ENCODE results near the gene SLC22A7. TPM values are rescaled to one million over a fixed set of nuclear protein-coding genes. Genes with fewer than 3 reads are reported as not detected.

SLC22A7 gene
- total and polyA plus RNA-seq, 4 experiments from 2014 or later = not detected

DNA sequence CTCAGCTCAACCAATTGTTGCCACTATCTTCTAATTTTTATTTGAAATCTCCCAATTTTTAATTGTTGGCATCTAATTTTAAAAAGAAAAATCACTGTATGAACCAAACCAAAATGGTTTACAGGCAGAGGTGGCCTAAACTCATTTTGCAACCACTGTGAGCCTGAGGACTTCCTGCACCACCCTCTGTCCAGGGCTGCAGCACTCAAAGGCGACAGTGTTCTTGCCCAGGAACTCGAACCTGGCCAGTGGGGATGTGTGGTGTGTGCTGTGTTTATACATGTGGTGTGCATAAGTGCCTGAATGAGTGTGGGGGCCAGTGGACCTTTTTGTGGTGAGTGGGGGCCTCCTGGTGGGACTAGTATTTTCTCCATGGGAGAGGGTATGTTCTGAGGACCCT, 24.4 kb upstream of the SLC22A7 start:
- POLR2A ChIA-PET (ENCODE audit: partially characterized antibody) = no interaction called here
- H3K36me3 Mint-ChIP-seq = no peaks in the 10 kb centered on the region
- H3K27ac Mint-ChIP-seq = peak overlapping the region in 2 of 7 donors; percentile 24 to 40
- no peaks in the 10 kb centered on the region for H3K9me3 Mint-ChIP-seq
- Histone ChIP-seq H3K27me3 (ENCODE audit: insufficient read depth, low read length) (peaks cover 12% of the 10 kb centered on the region), H3K36me3 (ENCODE audit: insufficient read depth, low read length) (no peaks in the 10 kb centered on the region), H3K4me1 (ENCODE audit: insufficient read depth, low read length) (peaks cover 29% of the 10 kb centered on the region), H3K4me3 (ENCODE audit: low read length in 2 of 2) (no peak overlapping the region), H3K27ac (ENCODE audit: low read depth, low read length) (no peak overlapping the region), H3K9me3 (ENCODE audit: control insufficient read depth in 1 of 2, low read length in 2 of 2) (no peaks in the 10 kb centered on the region)
- CTCF ChIA-PET (ENCODE audit: partially characterized antibody) = interaction anchor here (1.0 kb wide), 1 partner anchor 125 kb away, joined by 3 read pairs; no protein-coding TSS in a partner anchor
- no peak for DNase-seq
- peaks cover 2 to 14% of the 10 kb centered on the region in 2 donors for H3K27me3 Mint-ChIP-seq
- peaks cover 8 to 16% (median 13%) of the 10 kb centered on the region in 4 donors for H3K4me1 Mint-ChIP-seq
- intact Hi-C loops (cut with micrococcal nuclease) = no loop called here
- peak overlapping the region in 3 of 8 donors; percentile 62 to 74 (median 63) for H3K4me3 Mint-ChIP-seq

DNA sequence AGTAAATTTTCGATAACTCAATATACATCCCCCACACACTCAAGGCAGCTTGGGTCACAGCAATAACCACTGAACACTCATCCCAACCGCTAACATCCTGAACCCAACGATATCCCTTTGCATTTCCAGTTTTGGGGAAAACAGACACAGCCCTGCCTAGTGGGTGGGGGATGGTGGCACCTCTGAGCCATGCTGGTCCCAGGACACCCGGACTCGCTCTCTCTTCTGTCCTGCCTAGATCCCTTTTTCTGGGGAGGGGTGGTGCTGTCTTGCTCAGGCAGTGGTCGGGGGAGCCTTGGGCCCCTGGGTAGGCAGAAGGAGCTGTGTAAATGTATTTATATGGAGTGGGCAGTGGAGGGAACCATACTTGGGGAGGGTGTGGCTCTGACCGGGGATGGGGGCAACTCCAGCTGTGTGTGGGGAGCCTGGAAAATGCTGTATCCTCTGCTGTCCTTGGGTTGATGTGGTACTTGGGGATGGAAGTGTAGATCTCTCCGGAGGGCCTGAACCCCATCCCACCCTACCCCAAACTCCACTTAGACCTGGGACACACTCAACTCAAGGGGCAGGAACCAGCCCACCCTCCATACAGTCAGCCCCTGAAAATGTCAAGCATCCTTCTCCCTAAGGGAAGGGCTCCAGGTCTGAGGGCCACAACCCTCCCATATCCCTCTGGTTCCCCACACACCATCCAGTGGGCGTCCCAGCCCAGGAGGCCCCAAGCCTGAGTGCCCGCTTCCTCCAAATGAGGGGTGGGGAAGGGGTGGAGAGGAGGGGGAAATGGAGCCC, 23.7 kb upstream of the SLC22A7 start:
- no peaks in the 10 kb centered on the region for H3K9me3 Mint-ChIP-seq
- H3K9me3 ChIP-seq (ENCODE audit: control insufficient read depth in 1 of 2, low read length in 2 of 2) = no peaks in the 10 kb centered on the region
- H3K27me3 ChIP-seq (ENCODE audit: insufficient read depth, low read length) = peaks cover 12% of the 10 kb centered on the region
- H3K27ac ChIP-seq (ENCODE audit: low read depth, low read length) = no peak overlapping the region
- intact Hi-C loops (cut with micrococcal nuclease) = no loop called here
- H3K4me3 Mint-ChIP-seq = peak overlapping the region; percentile 71 to 80 (median 72)
- peaks cover 24% of the 10 kb centered on the region for H3K4me1 ChIP-seq (ENCODE audit: insufficient read depth, low read length)
- H3K4me1 Mint-ChIP-seq = peaks cover 6 to 11% (median 9%) of the 10 kb centered on the region in 4 donors
- CTCF ChIA-PET (ENCODE audit: partially characterized antibody) = no interaction called here
- H3K27me3 Mint-ChIP-seq = peaks cover 2 to 14% of the 10 kb centered on the region in 2 donors
- no peak for DNase-seq
- no peak overlapping the region for H3K4me3 ChIP-seq (ENCODE audit: low read length in 2 of 2)
- peak overlapping the region in 3 of 7 donors; percentile 40 to 65 (median 42) for H3K27ac Mint-ChIP-seq
- H3K36me3 ChIP-seq (ENCODE audit: insufficient read depth, low read length) = no peaks in the 10 kb centered on the region
- no peaks in the 10 kb centered on the region for H3K36me3 Mint-ChIP-seq
- POLR2A ChIA-PET (ENCODE audit: partially characterized antibody) = no interaction called here

DNA sequence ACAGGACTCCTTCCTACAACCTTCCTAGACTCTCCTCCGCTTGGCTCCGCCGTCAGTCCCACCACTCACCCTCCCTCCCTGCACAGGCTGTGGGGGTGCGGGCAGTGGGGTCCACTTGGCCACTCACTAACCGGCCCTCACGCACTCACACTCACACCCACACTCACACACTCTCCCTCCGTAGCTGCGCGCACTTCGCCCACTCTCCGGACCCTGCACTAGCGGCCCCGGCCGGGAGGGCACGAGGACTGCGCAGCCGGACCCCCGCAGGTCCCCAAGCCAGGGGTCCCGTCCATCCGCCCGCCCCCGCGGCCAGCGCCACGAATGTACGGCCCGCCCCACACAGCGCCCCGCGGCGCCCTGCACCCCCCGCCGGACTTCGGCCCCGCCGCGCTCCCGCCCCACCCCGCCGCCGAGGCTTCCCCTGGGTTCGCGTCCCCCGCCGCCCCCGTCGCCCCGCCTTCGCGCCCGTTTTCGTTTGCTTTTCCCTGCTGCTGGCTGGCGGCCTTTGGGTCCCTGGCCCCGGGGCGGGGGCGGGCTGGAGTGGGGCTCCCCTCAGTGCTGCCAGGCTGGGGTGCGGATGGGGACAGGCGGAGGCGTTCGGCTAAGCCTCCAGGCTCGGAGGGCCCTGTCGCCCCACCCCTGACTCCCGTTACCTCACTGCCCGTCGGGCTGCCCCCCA, 23.0 kb upstream of the SLC22A7 start:
- Histone ChIP-seq H3K27ac (ENCODE audit: low read depth, low read length) (no peak overlapping the region), H3K4me1 (ENCODE audit: insufficient read depth, low read length) (peaks cover 19% of the 10 kb centered on the region), H3K9me3 (ENCODE audit: control insufficient read depth in 1 of 2, low read length in 2 of 2) (no peaks in the 10 kb centered on the region), H3K27me3 (ENCODE audit: insufficient read depth, low read length) (peaks cover 12% of the 10 kb centered on the region), H3K36me3 (ENCODE audit: insufficient read depth, low read length) (no peaks in the 10 kb centered on the region), H3K4me3 (ENCODE audit: low read length in 2 of 2) (peak overlapping the region in 1 of 2 donors; percentile 51)
- Mint-ChIP-seq H3K27ac (peak overlapping the region in 1 of 7 donors; percentile 76), H3K36me3 (no peaks in the 10 kb centered on the region), H3K27me3 (peaks cover 2 to 14% of the 10 kb centered on the region in 2 donors), H3K9me3 (no peaks in the 10 kb centered on the region), H3K4me3 (peak overlapping the region; percentile 71 to 93 (median 82)), H3K4me1 (peaks cover 6 to 9% (median 7%) of the 10 kb centered on the region in 4 donors)
- ChIA-PET POLR2A (ENCODE audit: partially characterized antibody) (interaction anchor here (0.8 kb wide), 1 partner anchor 94 kb away, joined by 3 read pairs; the partner anchor contains the start of gene ZNF318), CTCF (ENCODE audit: partially characterized antibody) (no interaction called here)
- intact Hi-C loops (cut with micrococcal nuclease) = no loop called here
- DNase-seq = peak in 4 of 5 donors; percentile 18 to 52 (median 22)

DNA sequence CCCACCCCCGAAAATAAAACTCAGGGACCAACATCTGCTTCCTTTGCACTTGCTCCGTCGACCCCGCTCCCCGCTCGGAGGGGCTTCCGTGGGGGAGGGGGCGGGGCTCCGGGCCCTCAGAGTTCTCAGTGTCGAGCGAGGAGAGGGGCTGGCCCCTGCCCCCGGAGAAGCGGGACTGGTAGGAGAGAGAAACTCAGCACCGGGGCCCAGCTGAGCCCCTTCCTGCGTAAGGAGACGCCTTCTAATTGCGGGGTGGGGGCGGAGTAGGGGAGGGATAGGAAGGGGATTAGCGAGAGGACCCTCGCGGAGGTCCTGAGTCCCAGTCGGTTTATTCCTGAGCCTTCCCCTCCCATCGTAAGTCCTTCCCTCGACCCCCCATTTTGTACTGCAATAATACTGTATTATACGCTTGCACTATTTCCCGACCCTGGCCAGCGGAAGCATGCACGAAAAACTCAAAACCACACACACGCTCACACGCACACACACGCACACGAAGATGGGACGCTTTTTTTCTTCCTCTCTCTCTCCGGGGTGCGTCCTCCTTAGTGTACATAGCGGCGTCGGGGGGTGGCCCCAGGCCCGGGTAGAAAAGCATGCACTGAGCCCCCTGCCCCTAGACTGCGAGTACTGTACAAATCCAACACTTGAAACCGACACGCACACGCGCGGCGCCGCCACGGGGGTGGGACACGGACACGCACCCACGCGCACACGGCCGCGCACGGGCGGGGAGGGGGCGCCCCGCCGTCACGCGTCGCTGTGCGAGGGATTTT, 22.1 kb upstream of the SLC22A7 start:
- POLR2A ChIA-PET (ENCODE audit: partially characterized antibody) = interaction anchor here (0.6 to 0.8 kb wide), 2 partner anchors 94 to 283 kb away, joined by 3 read pairs; partner anchors contain the start of gene ZNF318
- H3K27me3 ChIP-seq (ENCODE audit: insufficient read depth, low read length) = peaks cover 12% of the 10 kb centered on the region
- Mint-ChIP-seq H3K36me3 (no peaks in the 10 kb centered on the region), H3K9me3 (no peaks in the 10 kb centered on the region), H3K4me1 (peaks cover 4 to 9% (median 6%) of the 10 kb centered on the region in 4 donors), H3K27me3 (peaks cover 6 to 19% of the 10 kb centered on the region in 2 donors), H3K27ac (peak overlapping the region in 6 of 7 donors; percentile 15 to 92 (median 60)), H3K4me3 (peak overlapping the region; percentile 83 to 93 (median 86))
- H3K9me3 ChIP-seq (ENCODE audit: control insufficient read depth in 1 of 2, low read length in 2 of 2) = no peaks in the 10 kb centered on the region
- peak overlapping the region in 1 of 2 donors; percentile 51 for H3K4me3 ChIP-seq (ENCODE audit: low read length in 2 of 2)
- H3K27ac ChIP-seq (ENCODE audit: low read depth, low read length) = no peak overlapping the region
- intact Hi-C loops (cut with micrococcal nuclease) = no loop called here
- peak; percentile 49 to 66 (median 53) for DNase-seq
- CTCF ChIA-PET (ENCODE audit: partially characterized antibody) = interaction anchor here (1.6 kb wide), 1 partner anchor 121 kb away, joined by 4 read pairs; no protein-coding TSS in a partner anchor
- H3K36me3 ChIP-seq (ENCODE audit: insufficient read depth, low read length) = no peaks in the 10 kb centered on the region
- peaks cover 17% of the 10 kb centered on the region for H3K4me1 ChIP-seq (ENCODE audit: insufficient read depth, low read length)

DNA sequence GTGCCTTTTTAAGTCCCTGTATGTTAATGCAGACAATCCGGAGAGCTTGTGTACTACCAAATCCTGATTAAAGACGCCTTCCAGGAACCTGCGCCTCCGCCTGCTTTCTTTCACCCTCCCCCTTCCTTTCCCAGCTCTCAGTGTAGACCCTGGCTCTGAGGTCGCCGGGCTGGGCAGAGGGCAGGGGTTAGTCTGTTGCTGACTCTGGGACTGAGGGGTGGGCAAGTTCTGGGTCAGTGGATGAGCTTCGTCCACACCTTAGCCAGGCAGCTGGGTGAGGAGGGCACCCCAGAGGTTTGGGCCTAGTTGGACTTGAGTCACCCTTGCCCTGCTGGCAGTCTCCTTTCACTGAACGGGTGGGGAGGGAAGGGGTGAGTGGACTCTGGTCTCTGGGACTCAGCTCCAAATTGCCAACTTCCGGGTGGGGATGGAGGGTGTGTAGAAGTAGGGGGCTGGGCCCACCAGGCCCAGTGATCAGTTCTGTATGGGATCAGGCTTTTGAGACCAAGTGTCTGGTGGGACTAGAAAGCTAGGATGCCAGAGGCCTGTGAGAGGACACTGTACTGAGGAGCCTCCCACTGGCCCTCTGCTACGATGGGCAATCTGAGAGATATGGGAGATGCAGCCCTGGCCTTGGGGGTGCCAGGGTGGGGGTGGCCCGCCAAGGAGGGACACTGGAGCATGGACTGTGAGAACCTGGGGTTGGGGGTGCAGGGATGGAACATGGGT, 21.3 kb upstream of the SLC22A7 start:
- no peak for DNase-seq
- ChIA-PET POLR2A (ENCODE audit: partially characterized antibody) (interaction anchor here (0.6 kb wide), 1 partner anchor 283 kb away, joined by 3 read pairs; no protein-coding TSS in a partner anchor), CTCF (ENCODE audit: partially characterized antibody) (interaction anchor here (1.4 to 1.6 kb wide), 2 partner anchors 121 to 122 kb away, joined by 3 to 4 read pairs; no protein-coding TSS in a partner anchor)
- Histone ChIP-seq H3K36me3 (ENCODE audit: insufficient read depth, low read length) (no peaks in the 10 kb centered on the region), H3K4me3 (ENCODE audit: low read length in 2 of 2) (peak overlapping the region in 1 of 2 donors; percentile 51), H3K27ac (ENCODE audit: low read depth, low read length) (no peak overlapping the region), H3K27me3 (ENCODE audit: insufficient read depth, low read length) (peaks cover 12% of the 10 kb centered on the region), H3K9me3 (ENCODE audit: control insufficient read depth in 1 of 2, low read length in 2 of 2) (no peaks in the 10 kb centered on the region), H3K4me1 (ENCODE audit: insufficient read depth, low read length) (peaks cover 17% of the 10 kb centered on the region)
- H3K4me1 Mint-ChIP-seq = peaks cover 4 to 9% (median 6%) of the 10 kb centered on the region in 4 donors
- H3K36me3 Mint-ChIP-seq = no peaks in the 10 kb centered on the region
- peak overlapping the region; percentile 38 to 86 (median 58) for H3K4me3 Mint-ChIP-seq
- intact Hi-C loops (cut with micrococcal nuclease) = no loop called here
- peak overlapping the region in 2 of 7 donors; percentile 60 to 65 for H3K27ac Mint-ChIP-seq
- peaks cover 6 to 20% of the 10 kb centered on the region in 2 donors for H3K27me3 Mint-ChIP-seq
- H3K9me3 Mint-ChIP-seq = no peaks in the 10 kb centered on the region

DNA sequence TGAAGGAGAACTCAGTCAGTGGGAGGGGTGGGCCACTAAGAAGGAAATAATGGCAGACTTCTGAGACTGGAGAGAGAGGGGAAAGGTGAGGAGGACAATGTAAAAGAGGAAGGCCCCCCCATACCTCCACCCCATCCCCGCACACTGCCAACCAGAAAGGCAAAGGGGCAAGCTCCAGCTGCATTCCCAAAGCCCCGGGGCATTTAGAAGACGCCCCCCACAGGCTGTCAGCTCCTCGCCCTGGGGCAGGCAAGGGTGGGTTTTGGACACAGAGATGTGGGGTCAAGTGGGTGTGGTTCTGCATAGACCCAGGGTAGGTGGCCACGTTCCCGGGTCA, 20.8 kb upstream of the SLC22A7 start:
- peaks cover 12% of the 10 kb centered on the region for H3K27me3 ChIP-seq (ENCODE audit: insufficient read depth, low read length)
- ChIA-PET CTCF (ENCODE audit: partially characterized antibody) (interaction anchor here (1.4 to 1.6 kb wide), 2 partner anchors 120 to 121 kb away, joined by 3 to 4 read pairs; no protein-coding TSS in a partner anchor), POLR2A (ENCODE audit: partially characterized antibody) (no interaction called here)
- H3K27me3 Mint-ChIP-seq = peaks cover 6 to 21% of the 10 kb centered on the region in 2 donors
- peaks cover 17% of the 10 kb centered on the region for H3K4me1 ChIP-seq (ENCODE audit: insufficient read depth, low read length)
- no peaks in the 10 kb centered on the region for H3K36me3 Mint-ChIP-seq
- no peak overlapping the region for H3K4me3 ChIP-seq (ENCODE audit: low read length in 2 of 2)
- intact Hi-C loops (cut with micrococcal nuclease) = no loop called here
- H3K4me1 Mint-ChIP-seq = peaks cover 4 to 9% (median 6%) of the 10 kb centered on the region in 4 donors
- H3K36me3 ChIP-seq (ENCODE audit: insufficient read depth, low read length) = no peaks in the 10 kb centered on the region
- peak overlapping the region in 1 of 7 donors; percentile 38 for H3K27ac Mint-ChIP-seq
- H3K4me3 Mint-ChIP-seq = peak overlapping the region in 5 of 8 donors; percentile 38 to 66 (median 57)
- no peak overlapping the region for H3K27ac ChIP-seq (ENCODE audit: low read depth, low read length)
- no peak for DNase-seq
- H3K9me3 ChIP-seq (ENCODE audit: control insufficient read depth in 1 of 2, low read length in 2 of 2) = no peaks in the 10 kb centered on the region
- no peaks in the 10 kb centered on the region for H3K9me3 Mint-ChIP-seq
